Gastroesophageal sphincter (tissue), 4 donors: Measurements from ENCODE around the gene C1R. TPM values are rescaled to one million over a fixed set of nuclear protein-coding genes. Genes with fewer than 3 reads are reported as not detected.

ENCODE experiments used
- ATAC-seq: fragments of 150-250 bp; one replicate; pipeline ENCODE4 v1.9.1; 2016; ENCODE audit warnings: mild to moderate bottlenecking, moderate library complexity
- H3K27ac ChIP-seq, 4 donors: fragments of 200-600 bp; sonication (generic) in 3 of 4; 1 replicate in 3 of 4; 2 replicates in 1 of 4; pipeline ENCODE4 v1.5.1; 2016 to 2019
- H3K27me3 ChIP-seq: fragments of 200-600 bp; sonication (generic); one replicate; pipeline ENCODE4 v1.5.1; 2019
- H3K36me3 ChIP-seq, 2 donors: fragments of 200-600 bp; sonication (generic); one replicate each; pipeline ENCODE4 v1.5.1; 2019; ENCODE audit warnings: control low read depth in 1 of 2
- H3K4me1 ChIP-seq, 3 donors: fragments of 200-600 bp; sonication (generic); 1 replicate in 2 of 3; 2 replicates in 1 of 3; pipeline ENCODE4 v1.5.1; 2016 to 2019; ENCODE audit warnings: control low read depth in 2 of 3
- H3K4me3 ChIP-seq, 2 donors: fragments of 200-600 bp; sonication (generic); one replicate each; pipeline ENCODE4 v1.5.1; 2019; ENCODE audit warnings: mild to moderate bottlenecking in 1 of 2, moderate library complexity in 1 of 2
- H3K9me3 ChIP-seq, 3 donors: fragments of 200-600 bp; sonication (generic); one replicate each; pipeline ENCODE4 v1.5.1; 2017 to 2019; ENCODE audit warnings: control low read depth in 2 of 3
- EP300 ChIP-seq: sonication (generic); formaldehyde crosslinking; IDR thresholded peaks from one replicate; pipeline ENCODE4 v1.6.1; 2017; ENCODE audit warnings: antibody characterized with exemption, mild to moderate bottlenecking
- POLR2A ChIP-seq, 2 donors: fragments of 450-650 bp; IDR thresholded peaks; one replicate each; pipeline ENCODE4 v1.6.1; 2017; ENCODE audit warnings: antibody characterized with exemption in 2 of 2, mild to moderate bottlenecking in 2 of 2, moderate library complexity in 1 of 2
- POLR2AphosphoS5 ChIP-seq: sonication (generic); formaldehyde crosslinking; IDR thresholded peaks from one replicate; pipeline ENCODE4 v1.6.1; 2017; ENCODE audit warnings: antibody characterized with exemption
- WGBS, 2 donors: methylation state at CpG; one replicate each; pipeline ENCODE4 v1.1.5; 2018; ENCODE audit warnings: low coverage in 1 of 2; 5-methylcytosine and 5-hydroxymethylcytosine counted together
- total RNA-seq, 4 donors: library from RNA; depleted of rRNA; stranded (reverse); fragments of >200 nt; gene quantifications; one replicate each; pipeline ENCODE4 v1.1.0, GENCODE V29; 2016
- TF ChIP-seq, protein P1 (sequence below), 4 experiments: fragments of 200-600 bp in 2 of 4; fragments of 450-650 bp in 2 of 4; sonication (generic) in 1 of 4; IDR thresholded peaks; one replicate each; pipeline ENCODE4 v1.5.1; 2017 to 2019; ENCODE audit warnings: antibody characterized with exemption in 4 of 4, mild to moderate bottlenecking in 2 of 4, moderate library complexity in 2 of 4

The C1R gene
- total RNA-seq, 4 donors from 2014 or later = 330 to 846 (median 620) TPM

DNA sequence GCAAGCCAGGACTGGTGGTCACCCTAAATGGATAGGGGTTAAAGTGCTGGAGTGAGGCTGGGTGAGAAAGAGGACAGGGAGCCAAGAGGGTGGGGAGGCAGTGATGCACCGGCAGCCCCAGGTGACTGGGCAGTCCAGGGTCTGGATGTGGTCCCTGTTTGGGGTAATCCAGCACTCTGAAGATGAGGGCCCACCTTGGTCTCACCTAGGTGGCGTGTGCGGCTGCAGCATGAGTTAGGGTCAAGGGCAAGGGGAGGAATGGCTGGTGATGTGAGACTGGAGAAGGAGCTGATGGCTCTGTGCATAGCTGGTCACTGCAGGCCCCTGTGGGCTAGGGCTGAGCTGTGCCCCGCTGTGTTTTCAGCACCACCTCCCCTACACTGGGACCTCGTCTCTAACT is 18.4 kb upstream of the C1R start:
- no peak for TF ChIP-seq POLR2A (IDR thresholded peaks at IDR 0.05)
- TF ChIP-seq POLR2AphosphoS5 = no peak
- TF ChIP-seq, protein P1, sequence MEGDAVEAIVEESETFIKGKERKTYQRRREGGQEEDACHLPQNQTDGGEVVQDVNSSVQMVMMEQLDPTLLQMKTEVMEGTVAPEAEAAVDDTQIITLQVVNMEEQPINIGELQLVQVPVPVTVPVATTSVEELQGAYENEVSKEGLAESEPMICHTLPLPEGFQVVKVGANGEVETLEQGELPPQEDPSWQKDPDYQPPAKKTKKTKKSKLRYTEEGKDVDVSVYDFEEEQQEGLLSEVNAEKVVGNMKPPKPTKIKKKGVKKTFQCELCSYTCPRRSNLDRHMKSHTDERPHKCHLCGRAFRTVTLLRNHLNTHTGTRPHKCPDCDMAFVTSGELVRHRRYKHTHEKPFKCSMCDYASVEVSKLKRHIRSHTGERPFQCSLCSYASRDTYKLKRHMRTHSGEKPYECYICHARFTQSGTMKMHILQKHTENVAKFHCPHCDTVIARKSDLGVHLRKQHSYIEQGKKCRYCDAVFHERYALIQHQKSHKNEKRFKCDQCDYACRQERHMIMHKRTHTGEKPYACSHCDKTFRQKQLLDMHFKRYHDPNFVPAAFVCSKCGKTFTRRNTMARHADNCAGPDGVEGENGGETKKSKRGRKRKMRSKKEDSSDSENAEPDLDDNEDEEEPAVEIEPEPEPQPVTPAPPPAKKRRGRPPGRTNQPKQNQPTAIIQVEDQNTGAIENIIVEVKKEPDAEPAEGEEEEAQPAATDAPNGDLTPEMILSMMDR (IDR thresholded peaks at IDR 0.05) = no peak
- TF ChIP-seq EP300 = no peak
- Histone ChIP-seq H3K9me3 (no peaks in the 10 kb centered on the region), H3K36me3 (peaks cover 0 to 12% of the 10 kb centered on the region in 2 donors), H3K4me1 (peaks cover 0 to 56% (median 12%) of the 10 kb centered on the region in 3 donors), H3K27me3 (no peaks in the 10 kb centered on the region), H3K4me3 (no peak overlapping the region), H3K27ac (no peak overlapping the region)
- 80 to 81% methylated on average over 2 to 4 of the region's 5 CpGs for WGBS, 2 donors
- ATAC-seq = no peak

DNA sequence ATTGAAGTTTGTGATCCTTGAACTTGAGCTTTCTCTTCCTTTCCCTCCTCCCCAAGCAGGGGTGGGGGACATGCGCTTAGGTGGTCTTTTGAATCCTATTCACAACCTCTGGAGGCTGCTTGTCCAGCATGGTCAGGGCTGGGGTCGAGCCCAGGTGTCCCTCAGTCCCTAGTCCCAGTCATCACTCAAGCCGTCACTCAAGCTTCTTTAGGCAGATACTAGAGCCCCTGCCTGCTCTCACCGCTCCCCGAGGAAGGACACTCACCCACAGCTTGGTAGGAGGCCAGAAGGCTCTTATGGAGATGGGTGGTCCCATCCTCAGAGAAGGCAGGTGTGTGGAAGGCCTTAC is 17.3 kb upstream of the C1R start:
- Histone ChIP-seq H3K36me3 (peaks cover 0 to 9% of the 10 kb centered on the region in 2 donors), H3K4me1 (peaks cover 0 to 56% (median 12%) of the 10 kb centered on the region in 3 donors), H3K27ac (peak overlapping the region in 3 of 4 donors; percentile 95 to 97 (median 96)), H3K4me3 (peak overlapping the region in 1 of 2 donors; percentile 65), H3K9me3 (no peaks in the 10 kb centered on the region), H3K27me3 (no peaks in the 10 kb centered on the region)
- whole genome bisulfite sequencing, 2 donors = 20% methylated on average over 1 of the region's 5 CpGs; no CpG with 5 or more reads in 1 of the 2 donors
- ATAC-seq = no peak
- TF ChIP-seq EP300 = no peak
- TF ChIP-seq, protein P1 (IDR thresholded peaks at IDR 0.05) = no peak
- no peak for TF ChIP-seq POLR2AphosphoS5
- TF ChIP-seq POLR2A (IDR thresholded peaks at IDR 0.05) = no peak

DNA sequence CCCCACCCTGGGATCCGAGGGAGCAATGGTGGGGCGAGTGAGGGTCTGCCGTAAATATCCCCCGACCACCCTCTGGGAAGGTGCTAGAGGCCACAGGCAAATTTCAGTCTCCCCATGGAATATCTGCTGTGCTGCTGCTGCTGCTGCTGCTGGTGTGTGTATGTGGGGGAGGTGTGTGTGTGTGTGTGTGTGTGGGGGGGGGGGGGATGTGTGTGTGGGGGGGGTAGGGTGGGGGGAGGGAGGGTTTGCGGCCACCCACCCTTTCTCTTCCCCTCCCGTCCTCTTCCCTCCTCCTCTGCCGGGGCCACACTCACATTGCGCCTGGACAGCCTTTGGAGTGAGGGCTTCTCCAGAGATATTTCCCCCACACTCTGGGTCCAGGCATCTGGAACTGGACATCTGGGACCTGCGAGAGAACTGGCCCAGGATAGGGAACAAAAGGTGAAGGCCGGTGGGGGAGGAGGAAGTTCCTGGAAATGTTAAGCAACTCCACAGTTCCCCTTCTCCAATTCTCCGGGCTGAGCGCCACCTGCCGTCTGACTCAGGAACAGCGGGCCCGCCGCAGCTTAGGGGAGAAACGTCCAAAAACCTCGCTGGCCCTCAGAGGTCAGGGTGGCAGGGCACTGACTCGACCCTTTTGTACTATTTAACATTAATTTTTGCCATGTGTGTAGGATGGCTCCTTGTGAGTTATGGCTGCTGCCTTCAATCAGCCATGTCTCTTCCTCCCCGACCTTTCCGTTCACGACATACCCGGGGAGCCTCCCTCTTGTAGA is 16.7 kb upstream of the C1R start, which contains the start of gene C1RL:
TSS of gene C1RL (minus strand) at position 419 of the 776 bp plus-strand sequence. CDS start at position 385, 34 bp downstream.
- peak within 1 kb of the TSS; percentile 40 to 65 for H3K4me3 ChIP-seq
- H3K27me3 ChIP-seq = no peaks in the 10 kb centered on the region
- peaks cover 0 to 56% (median 12%) of the 10 kb centered on the region in 3 donors for H3K4me1 ChIP-seq
- H3K36me3 ChIP-seq = peaks cover 0 to 14% of the 10 kb centered on the region in 2 donors
- H3K27ac ChIP-seq = peak within 1 kb of the TSS; percentile 89 to 97 (median 96)
- no peaks in the 10 kb centered on the region for H3K9me3 ChIP-seq
- peak; percentile 98 for TF ChIP-seq POLR2AphosphoS5
- TF ChIP-seq, protein P1 (IDR thresholded peaks at IDR 0.05) = peak; percentile 98 to 99 (median 98)
- no peak for TF ChIP-seq EP300
- peak; percentile 35 to 61 for TF ChIP-seq POLR2A (IDR thresholded peaks at IDR 0.05)
- 0 to 17% methylated on average over 9 to 14 of the region's 23 CpGs for WGBS, 2 donors
- peak; percentile 92 for ATAC-seq

DNA sequence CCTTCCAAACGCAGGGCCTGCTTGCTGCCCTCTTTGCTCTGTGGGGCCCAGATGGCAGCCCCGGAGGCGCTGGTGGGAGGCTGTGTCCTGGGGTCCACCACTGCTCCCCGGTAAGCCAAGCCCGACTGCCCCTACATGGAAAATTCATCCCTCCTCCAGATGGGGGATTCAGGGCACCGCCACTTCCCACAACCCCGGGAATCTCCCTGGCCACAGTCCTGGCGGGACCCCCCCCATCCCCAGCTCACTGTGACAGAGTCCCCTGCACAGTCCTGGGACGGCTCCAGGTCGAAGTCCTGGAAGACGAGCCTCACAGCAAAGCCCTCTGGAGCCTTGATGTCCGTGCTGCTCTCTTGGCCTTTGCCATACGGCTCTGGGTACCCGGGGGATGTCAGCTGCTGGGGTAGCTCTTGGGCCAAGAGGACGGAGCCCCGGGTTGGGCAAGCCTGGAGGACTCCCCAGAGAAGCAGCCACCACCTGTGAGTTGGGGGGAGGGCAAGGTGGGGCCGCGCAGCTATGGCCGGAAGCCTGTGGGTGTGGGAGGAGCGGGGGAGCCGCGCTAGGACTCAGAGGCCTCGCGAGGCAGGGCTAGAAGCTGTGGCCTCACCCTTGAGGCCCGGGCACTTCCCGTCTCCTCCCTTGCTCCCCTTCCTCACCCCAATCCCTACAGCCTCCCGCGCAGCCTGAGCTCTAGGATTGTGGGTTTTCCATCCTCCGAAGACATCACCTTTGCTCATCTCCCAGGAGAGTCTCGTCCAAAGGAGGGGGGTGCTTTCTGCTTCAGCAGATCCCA is 16.0 kb upstream of the C1R start:
- H3K4me1 ChIP-seq = peaks cover 0 to 52% (median 9%) of the 10 kb centered on the region in 3 donors
- peak overlapping the region; percentile 89 to 97 (median 96) for H3K27ac ChIP-seq
- WGBS, 2 donors = 0 to 2% methylated on average over 7 to 11 of the region's 30 CpGs
- peaks cover 0 to 22% of the 10 kb centered on the region in 2 donors for H3K36me3 ChIP-seq
- H3K9me3 ChIP-seq = no peaks in the 10 kb centered on the region
- TF ChIP-seq EP300 = no peak
- TF ChIP-seq, protein P1 (IDR thresholded peaks at IDR 0.05) = no peak
- peak; percentile 64 for TF ChIP-seq POLR2AphosphoS5
- TF ChIP-seq POLR2A (IDR thresholded peaks at IDR 0.05) = peak; percentile 58 to 63
- ATAC-seq = peak; percentile 86
- H3K27me3 ChIP-seq = no peaks in the 10 kb centered on the region
- peak overlapping the region; percentile 40 to 65 for H3K4me3 ChIP-seq
